ENCODE measurements around the gene TSPAN5.

DNA sequence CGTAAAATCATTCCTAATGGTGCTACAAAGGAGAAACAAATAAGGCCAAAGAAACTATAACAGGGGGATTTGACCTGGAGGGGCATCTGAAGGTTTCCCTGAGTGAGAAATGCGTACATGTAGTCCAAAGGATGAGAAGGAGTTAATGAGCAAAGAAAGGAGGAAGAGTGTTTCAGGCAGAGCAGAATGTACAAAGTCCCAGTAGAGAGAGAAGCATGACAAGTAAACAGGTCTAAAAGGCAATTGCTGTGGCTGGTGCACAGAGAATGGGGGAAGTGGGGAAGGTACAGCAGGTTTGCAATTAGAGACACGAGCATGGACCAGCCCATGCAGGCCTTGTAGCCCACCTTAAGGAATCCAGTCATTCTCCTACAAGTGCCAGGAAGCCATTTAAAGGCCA lies 145.5 kb downstream of the TSPAN5 start:
- TF ChIP-seq, protein P1, sequence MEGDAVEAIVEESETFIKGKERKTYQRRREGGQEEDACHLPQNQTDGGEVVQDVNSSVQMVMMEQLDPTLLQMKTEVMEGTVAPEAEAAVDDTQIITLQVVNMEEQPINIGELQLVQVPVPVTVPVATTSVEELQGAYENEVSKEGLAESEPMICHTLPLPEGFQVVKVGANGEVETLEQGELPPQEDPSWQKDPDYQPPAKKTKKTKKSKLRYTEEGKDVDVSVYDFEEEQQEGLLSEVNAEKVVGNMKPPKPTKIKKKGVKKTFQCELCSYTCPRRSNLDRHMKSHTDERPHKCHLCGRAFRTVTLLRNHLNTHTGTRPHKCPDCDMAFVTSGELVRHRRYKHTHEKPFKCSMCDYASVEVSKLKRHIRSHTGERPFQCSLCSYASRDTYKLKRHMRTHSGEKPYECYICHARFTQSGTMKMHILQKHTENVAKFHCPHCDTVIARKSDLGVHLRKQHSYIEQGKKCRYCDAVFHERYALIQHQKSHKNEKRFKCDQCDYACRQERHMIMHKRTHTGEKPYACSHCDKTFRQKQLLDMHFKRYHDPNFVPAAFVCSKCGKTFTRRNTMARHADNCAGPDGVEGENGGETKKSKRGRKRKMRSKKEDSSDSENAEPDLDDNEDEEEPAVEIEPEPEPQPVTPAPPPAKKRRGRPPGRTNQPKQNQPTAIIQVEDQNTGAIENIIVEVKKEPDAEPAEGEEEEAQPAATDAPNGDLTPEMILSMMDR (IDR thresholded peaks at IDR 0.05), result no peak
- no peak for TF ChIP-seq POLR2A (IDR thresholded peaks at IDR 0.05)

Measured in testis (tissue), 2 donors.